ENCODE data around the gene HBQ1.

The HBQ1 gene

DNA sequence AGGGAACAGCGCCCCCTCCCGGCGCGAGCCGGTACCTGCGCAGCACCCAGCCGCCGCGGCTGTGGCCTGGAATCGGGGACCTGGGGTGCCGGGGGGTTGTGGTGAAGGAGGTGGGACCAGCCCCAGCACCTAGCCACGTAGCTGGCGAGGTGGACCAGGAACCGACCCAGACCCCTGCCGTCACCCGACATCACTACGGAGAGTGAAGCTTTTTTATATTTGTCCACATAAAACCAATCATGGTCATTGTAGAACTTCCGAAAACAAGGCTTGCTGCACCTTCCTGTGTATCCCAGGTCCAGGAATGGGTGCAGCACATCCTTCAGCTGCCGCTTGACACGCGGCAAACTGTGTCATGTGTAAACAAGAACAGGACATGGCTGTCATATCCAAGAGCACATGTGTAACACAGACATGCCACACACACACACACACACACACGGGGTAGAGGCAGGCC lies 1.3 kb downstream of the HBQ1 start:
- Histone ChIP-seq H3K27ac (no peak overlapping the region), H3K36me3 (replicated peaks) (peaks cover 8% of the 10 kb centered on the region), H3K27me3 (replicated peaks) (peaks cover 26% of the 10 kb centered on the region), H3K4me3 (ENCODE audit: low read depth, low read length) (no peak overlapping the region)
- no peak for DNase-seq
- in situ Hi-C loops (cut with HindIII; ENCODE audit: low pct_ligation_motif_present, low sequenced_read_pairs) = no loop called here
- TF ChIP-seq, protein P1, sequence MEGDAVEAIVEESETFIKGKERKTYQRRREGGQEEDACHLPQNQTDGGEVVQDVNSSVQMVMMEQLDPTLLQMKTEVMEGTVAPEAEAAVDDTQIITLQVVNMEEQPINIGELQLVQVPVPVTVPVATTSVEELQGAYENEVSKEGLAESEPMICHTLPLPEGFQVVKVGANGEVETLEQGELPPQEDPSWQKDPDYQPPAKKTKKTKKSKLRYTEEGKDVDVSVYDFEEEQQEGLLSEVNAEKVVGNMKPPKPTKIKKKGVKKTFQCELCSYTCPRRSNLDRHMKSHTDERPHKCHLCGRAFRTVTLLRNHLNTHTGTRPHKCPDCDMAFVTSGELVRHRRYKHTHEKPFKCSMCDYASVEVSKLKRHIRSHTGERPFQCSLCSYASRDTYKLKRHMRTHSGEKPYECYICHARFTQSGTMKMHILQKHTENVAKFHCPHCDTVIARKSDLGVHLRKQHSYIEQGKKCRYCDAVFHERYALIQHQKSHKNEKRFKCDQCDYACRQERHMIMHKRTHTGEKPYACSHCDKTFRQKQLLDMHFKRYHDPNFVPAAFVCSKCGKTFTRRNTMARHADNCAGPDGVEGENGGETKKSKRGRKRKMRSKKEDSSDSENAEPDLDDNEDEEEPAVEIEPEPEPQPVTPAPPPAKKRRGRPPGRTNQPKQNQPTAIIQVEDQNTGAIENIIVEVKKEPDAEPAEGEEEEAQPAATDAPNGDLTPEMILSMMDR (IDR thresholded peaks at IDR 0.05; ENCODE audit: low read depth, low read length, missing control alignments) = peak; percentile 83

DNA sequence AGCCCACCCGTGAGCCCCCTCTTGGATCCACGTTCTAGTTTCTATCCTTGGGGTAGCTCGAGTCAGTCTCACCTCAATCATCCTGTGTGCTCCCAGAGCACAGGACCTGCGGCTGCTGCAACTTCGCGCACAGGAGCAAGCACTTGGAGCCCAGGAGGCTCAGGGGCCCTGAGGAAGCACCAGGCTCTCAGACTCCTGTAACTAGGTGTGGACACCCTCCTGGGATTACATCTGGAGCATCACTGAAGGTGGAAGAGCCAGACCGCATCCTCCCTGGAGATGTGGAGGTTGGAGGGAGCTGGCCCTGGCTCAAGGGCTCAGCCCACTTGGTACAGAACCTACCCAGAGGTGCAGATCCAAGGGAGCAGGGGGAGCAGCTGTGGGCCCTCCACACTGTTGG lies 2.7 kb downstream of the HBQ1 start:
- in situ Hi-C loops (cut with HindIII; ENCODE audit: low pct_ligation_motif_present, low sequenced_read_pairs) = no loop called here
- no peak overlapping the region for H3K27ac ChIP-seq
- TF ChIP-seq, protein P1 (IDR thresholded peaks at IDR 0.05; ENCODE audit: low read depth, low read length, missing control alignments) = no peak

DNA sequence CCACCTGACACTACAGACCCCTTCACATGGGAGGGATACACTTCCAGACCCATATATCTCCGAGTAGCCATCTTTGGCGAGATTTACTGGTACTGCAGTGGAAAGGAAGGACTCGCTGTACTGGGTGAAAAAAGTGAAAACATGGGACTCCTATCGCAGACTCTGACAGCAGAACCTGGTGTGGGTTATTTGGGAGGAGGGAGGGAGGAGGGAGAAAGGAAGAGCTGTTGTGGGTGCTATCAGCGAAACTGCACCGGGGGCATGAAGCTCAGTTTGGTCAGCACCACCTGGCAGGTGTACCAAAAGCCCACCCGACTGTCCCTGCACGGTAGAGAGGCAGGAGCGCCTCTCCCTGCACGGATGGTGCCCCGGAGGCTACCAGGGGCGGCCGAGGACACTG lies 5.0 kb downstream of the HBQ1 start:
- H3K4me3 ChIP-seq (ENCODE audit: low read depth, low read length) = no peak overlapping the region
- no peak for DNase-seq

More for the DNA sequence above, 2.7 kb downstream of the HBQ1 start:
- Histone ChIP-seq H3K4me3 (ENCODE audit: low read depth, low read length) (no peak overlapping the region), H3K27me3 (replicated peaks) (peaks cover 16% of the 10 kb centered on the region), H3K36me3 (replicated peaks) (peaks cover 18% of the 10 kb centered on the region)
- DNase-seq = no peak

DNA sequence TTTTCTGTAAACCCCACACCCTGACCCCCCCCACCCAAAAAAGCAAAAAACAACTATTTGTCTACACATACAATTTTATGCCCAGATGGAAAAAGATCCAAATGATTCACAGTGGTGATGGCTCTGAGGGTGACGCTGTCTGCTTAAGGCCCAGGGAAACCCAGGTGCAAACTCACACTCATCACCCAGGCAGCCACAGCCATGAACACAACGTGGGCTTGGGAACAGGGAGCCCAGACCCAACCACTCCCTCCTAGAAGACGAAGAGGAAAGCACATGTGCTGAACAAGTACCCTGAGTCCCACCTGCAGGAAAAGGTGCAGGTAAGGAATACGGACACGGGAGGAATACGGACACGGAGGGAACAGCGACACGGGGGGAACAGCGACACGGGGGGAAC lies 5.4 kb downstream of the HBQ1 start:
- TF ChIP-seq, protein P1 (IDR thresholded peaks at IDR 0.05; ENCODE audit: low read depth, low read length, missing control alignments) = no peak
- DNase-seq = no peak
- H3K4me3 ChIP-seq (ENCODE audit: low read depth, low read length) = no peak overlapping the region
- H3K27me3 ChIP-seq (replicated peaks) = no peaks in the 10 kb centered on the region
- no peak overlapping the region for H3K27ac ChIP-seq
- in situ Hi-C loops (cut with HindIII; ENCODE audit: low pct_ligation_motif_present, low sequenced_read_pairs) = no loop called here
- peaks cover 41% of the 10 kb centered on the region for H3K36me3 ChIP-seq (replicated peaks)

More for the DNA sequence above, 5.0 kb downstream of the HBQ1 start:
- in situ Hi-C loops (cut with HindIII; ENCODE audit: low pct_ligation_motif_present, low sequenced_read_pairs) = no loop called here
- peaks cover 36% of the 10 kb centered on the region for H3K36me3 ChIP-seq (replicated peaks)
- no peaks in the 10 kb centered on the region for H3K27me3 ChIP-seq (replicated peaks)
- no peak overlapping the region for H3K27ac ChIP-seq
- TF ChIP-seq, protein P1 (IDR thresholded peaks at IDR 0.05; ENCODE audit: low read depth, low read length, missing control alignments) = no peak

DNA sequence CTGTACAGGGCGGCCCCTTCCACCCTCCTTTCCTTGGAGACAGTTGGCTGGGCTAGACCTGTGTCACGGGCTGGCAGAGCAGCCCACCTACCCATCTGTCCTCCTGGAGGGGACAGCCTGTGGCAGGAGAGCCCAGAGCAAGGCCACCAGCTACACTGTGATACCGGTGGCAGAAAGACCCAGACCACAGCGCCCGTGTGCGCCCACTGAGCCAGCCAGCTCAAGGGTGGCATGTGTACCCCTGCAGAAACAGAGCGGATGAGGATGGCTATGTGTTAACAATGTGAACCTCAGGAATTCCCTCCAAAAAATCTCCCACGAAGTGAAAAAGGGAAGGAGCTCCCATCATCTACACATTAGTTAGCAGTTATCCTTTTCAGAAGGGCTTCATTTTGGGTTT lies 7.1 kb downstream of the HBQ1 start:
- in situ Hi-C loops (cut with HindIII; ENCODE audit: low pct_ligation_motif_present, low sequenced_read_pairs) = no loop called here
- H3K27me3 ChIP-seq (replicated peaks) = no peaks in the 10 kb centered on the region
- H3K27ac ChIP-seq = no peak overlapping the region
- peaks cover 56% of the 10 kb centered on the region for H3K36me3 ChIP-seq (replicated peaks)
- no peak overlapping the region for H3K4me3 ChIP-seq (ENCODE audit: low read depth, low read length)
- no peak for DNase-seq
- TF ChIP-seq, protein P1 (IDR thresholded peaks at IDR 0.05; ENCODE audit: low read depth, low read length, missing control alignments) = no peak

DNA sequence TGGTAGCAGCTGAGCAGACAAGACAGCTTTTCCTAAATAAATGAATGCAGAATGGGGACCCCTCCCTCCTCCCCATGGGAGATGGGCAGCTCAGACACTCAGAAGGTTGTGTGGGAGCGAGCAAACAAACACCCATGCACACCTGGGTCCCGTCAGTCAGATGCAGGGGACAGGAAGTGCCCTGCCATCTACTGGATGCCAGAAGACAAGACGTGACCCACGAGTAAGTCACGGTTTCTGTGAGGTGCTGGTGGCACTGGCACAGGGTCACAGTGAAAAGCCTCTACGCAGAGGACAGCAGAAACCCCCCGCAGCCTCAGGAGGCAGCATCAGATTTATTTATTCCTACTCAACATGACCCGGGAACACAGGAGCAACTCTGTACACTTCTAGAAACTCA lies 8.4 kb downstream of the HBQ1 start:
- no peak for DNase-seq
- Histone ChIP-seq H3K36me3 (replicated peaks) (peaks cover 69% of the 10 kb centered on the region), H3K4me3 (ENCODE audit: low read depth, low read length) (no peak overlapping the region), H3K27me3 (replicated peaks) (no peaks in the 10 kb centered on the region), H3K27ac (no peak overlapping the region)
- TF ChIP-seq, protein P1 (IDR thresholded peaks at IDR 0.05; ENCODE audit: low read depth, low read length, missing control alignments) = no peak
- in situ Hi-C loops (cut with HindIII; ENCODE audit: low pct_ligation_motif_present, low sequenced_read_pairs) = no loop called here

All from brain microvascular endothelial cell (primary cell).